HG03159 (cell line): ENCODE results near the gene WDR38.

Experiments used
- ATAC-seq: cut with Tn5 transposase; IDR thresholded peaks from one replicate; pipeline ENCODE4 v1.9.1; 2021; ENCODE audit warnings: mild to moderate bottlenecking, moderate library complexity; ENCODE audit not compliant: unreplicated experiment

WDR38 gene

GRCh38 chr9:124880501-124880900 lies 27.2 kb downstream of the WDR38 start:
- ATAC-seq: no peak

- ATAC-seq: no peak
Measured at GRCh38 chr9:124881138-124881743, 28.0 kb downstream of the WDR38 start.

- no peak for ATAC-seq
Measured at GRCh38 chr9:124882231-124882630, 29.0 kb downstream of the WDR38 start.

GRCh38 chr9:124884376-124884775 lies 31.1 kb downstream of the WDR38 start:
- no peak for ATAC-seq

- ATAC-seq: no peak
Measured at GRCh38 chr9:124885551-124885950, 32.3 kb downstream of the WDR38 start.

GRCh38 chr9:124886461-124886860 lies 33.2 kb downstream of the WDR38 start:
- ATAC-seq: no peak

GRCh38 chr9:124886866-124887492 lies 33.7 kb downstream of the WDR38 start:
- ATAC-seq: no peak

- ATAC-seq: no peak
Measured at GRCh38 chr9:124887832-124888231, 34.6 kb downstream of the WDR38 start.

- ATAC-seq: no peak
Measured at GRCh38 chr9:124889006-124889405, 35.7 kb downstream of the WDR38 start.

GRCh38 chr9:124890179-124890578 lies 36.9 kb downstream of the WDR38 start:
- ATAC-seq: no peak

- ATAC-seq: no peak
Measured at GRCh38 chr9:124894035-124894740, 40.9 kb downstream of the WDR38 start.

GRCh38 chr9:124894741-124895170 lies 41.5 kb downstream of the WDR38 start:
- ATAC-seq: no peak

GRCh38 chr9:124897570-124898460 lies 44.6 kb downstream of the WDR38 start:
- no peak for ATAC-seq

- no peak for ATAC-seq
Measured at GRCh38 chr9:124899845-124900244, 46.6 kb downstream of the WDR38 start.

- no peak for ATAC-seq
Measured at GRCh38 chr9:124906966-124907365, 53.7 kb downstream of the WDR38 start.
